ENCODE data around the gene ZP2.
"Not testable (repeated sequence)": the region's sequence is repeated elsewhere in the genome, so short reads cannot be mapped to it uniquely, and the experiment has no call there.

The ZP2 gene

GRCh38 chr16:21169249-21169981 lies 42.0 kb downstream of the ZP2 start:
- no peak for DNase-seq

- DNase-seq, result no peak
These were observed 43.3 kb downstream of the ZP2 start for GRCh38 chr16:21167929-21168602.

GRCh38 chr16:21167360-21167759 lies 44.0 kb downstream of the ZP2 start:
- no peak for DNase-seq

- no peak for DNase-seq
These were observed 44.8 kb downstream of the ZP2 start for GRCh38 chr16:21166561-21166961.

GRCh38 chr16:21164521-21165168 lies 46.7 kb downstream of the ZP2 start:
- DNase-seq, result no peak

- no peak for DNase-seq
These were observed 47.8 kb downstream of the ZP2 start for GRCh38 chr16:21163576-21163975.

- DNase-seq, result no peak
These were observed 48.7 kb downstream of the ZP2 start for GRCh38 chr16:21162661-21163151.

GRCh38 chr16:21161211-21161610 lies 50.2 kb downstream of the ZP2 start:
- no peak for DNase-seq

- DNase-seq, result no peak
These were observed 51.1 kb downstream of the ZP2 start for GRCh38 chr16:21160276-21160675.

GRCh38 chr16:21159281-21159951 lies 52.0 kb downstream of the ZP2 start:
- DNase-seq, result peak; percentile 10

GRCh38 chr16:21158208-21159110 lies 52.9 kb downstream of the ZP2 start, which contains the start of gene LDAF1:
LDAF1 (plus strand) TSS chr16:21158674; CDS start chr16:21161183, 2,509 bp downstream.
- peak; percentile 78 for DNase-seq

GRCh38 chr16:21157632-21158031 lies 53.7 kb downstream of the ZP2 start:
- DNase-seq, result no peak

- peak; percentile 4 for DNase-seq
These were observed 54.5 kb downstream of the ZP2 start for GRCh38 chr16:21156767-21157467.

- DNase-seq, result not testable (repeated sequence)
These were observed 55.4 kb downstream of the ZP2 start for GRCh38 chr16:21156011-21156410.

GRCh38 chr16:21153124-21153729 lies 58.1 kb downstream of the ZP2 start:
- not testable (repeated sequence) for DNase-seq

GRCh38 chr16:21152160-21153030 lies 59.0 kb downstream of the ZP2 start:
- not testable (repeated sequence) for DNase-seq

- DNase-seq, result no peak
These were observed 60.9 kb downstream of the ZP2 start, which contains the start of gene DNAH3 for GRCh38 chr16:21150375-21151001. DNAH3 (minus strand) TSS chr16:21150846; CDS start chr16:21150319, 527 bp downstream.
